SHP77 treated with DMSO at 0.1 percent for 48 hours (cell line): ENCODE measurements around the gene SMTNL1.
"Not testable (repeated sequence)": the region's sequence is repeated elsewhere in the genome, so short reads cannot be mapped to it uniquely, and the experiment has no call there.

ENCODE experiments used
- DNase-seq: peaks from one replicate; lab custom pipeline; 2025; lab: John Stamatoyannopoulos, UW

SMTNL1 gene

DNA sequence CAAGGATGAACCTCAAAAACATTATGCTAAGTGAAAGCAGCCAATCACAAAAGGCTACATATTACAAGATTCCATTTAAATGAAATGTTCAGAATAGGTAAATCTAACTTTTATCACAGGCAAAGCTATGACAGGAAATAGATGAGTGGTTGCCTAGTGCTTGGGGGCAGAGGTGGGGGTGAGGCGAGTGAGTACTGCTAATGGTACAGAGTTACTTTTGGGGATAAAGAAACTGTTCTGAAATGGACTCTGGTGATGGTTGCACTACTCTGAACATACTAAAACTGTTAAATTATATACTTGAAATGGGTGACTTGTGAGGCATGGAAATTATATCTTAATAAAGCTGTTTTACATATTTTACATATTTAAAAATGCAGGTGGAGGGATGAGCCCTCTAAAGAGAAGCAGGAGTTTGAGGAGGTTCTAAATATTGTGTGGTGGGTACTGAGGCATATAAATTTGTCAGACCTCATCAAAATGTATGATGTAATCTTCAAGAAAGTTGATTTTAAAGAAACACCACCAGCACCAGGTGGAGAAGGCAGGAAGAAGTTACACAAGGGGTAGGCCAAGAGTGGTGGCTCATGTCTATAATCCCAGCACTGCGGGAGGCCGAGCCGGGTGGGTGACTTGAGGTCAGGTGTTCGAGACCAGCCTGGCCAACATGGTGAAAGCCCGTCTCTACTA, 25.5 kb upstream of the SMTNL1 start:
- DNase-seq: no peak

DNA sequence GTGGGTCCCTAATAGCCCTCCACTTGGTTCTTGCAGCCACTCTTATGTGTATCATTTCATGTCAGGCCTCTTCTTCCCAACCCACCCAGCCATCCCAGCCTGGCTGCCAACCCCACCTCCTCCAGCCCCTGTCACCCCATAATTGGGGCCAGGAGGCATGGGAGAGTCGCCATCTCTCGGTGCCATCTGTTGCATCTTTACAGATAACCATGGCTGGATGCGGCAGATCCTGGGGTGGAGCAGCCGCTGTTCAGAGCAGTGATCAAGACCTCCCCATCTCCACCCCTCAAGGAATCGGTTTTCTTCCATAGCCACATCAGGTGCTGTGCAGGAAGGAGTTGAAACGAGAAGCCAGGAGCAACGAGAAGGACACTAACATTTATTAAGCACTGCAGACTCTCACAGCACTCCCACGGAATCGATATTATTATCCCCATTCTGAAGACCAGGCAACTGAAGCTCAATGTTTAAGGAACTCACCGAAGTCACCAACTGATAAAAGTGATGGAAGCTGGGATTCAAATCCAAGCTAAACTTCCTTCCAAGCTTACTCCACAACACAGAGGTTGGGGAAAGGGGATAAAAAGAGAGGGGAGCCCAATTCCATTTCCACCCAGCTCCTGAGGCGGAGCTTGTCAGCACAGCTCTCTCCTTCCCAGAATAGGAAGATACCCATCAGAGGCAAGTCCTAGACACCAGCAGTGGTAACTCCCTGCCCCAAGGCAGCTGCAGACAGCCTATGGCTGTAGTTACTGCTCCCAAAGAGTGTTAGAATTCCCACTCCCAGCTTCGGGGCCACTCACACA, 24.5 kb upstream of the SMTNL1 start:
- DNase-seq: no peak

DNA sequence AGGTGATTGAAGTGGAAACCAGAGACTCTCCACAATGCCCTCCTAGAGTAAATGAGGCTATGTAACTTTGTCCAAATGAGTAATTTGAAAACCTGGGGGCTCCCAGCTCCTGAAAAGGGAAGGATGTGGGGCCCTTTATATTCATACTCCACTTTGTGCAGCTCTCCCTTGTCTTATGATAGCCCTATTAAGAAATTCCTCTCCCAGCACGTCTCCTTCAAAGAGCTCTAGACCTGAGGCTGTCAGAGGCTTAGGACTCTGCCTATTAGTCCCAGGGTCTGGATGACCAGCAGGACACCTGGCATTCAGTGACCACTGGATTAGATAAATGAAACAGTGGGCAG, 24.0 kb upstream of the SMTNL1 start:
- no peak for DNase-seq

DNA sequence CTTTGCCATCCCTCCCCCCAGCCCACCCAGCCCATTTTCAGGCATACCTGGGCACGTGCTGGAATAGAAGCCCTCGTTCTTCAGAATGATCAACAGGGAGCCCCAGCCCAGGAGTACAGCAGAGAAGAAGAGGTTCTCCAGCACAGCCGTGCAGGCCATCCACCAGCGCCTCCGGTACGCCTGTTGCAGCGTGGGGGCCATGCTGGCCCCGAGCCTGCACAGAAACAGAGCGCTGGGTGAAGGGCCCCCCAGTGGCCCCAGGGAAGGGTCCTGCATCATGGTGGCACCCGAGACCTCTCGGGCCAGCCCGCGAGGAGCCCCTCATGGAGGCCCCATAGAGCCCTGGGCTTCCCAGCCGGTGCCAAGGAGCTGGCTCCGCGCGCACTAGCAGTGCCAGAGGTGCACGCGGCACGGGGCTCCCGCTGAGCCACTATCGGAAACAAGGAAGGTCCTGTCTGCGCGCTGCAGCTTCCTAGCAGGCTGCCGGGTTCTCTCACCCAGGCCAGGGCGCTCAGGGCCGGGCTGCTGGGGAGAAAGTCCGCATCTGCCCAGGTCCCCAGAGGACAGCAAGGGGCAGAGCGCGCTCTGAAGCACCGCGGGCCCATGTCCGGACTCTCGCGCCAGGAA, 23.4 kb upstream of the SMTNL1 start:
- DNase-seq: no peak

DNA sequence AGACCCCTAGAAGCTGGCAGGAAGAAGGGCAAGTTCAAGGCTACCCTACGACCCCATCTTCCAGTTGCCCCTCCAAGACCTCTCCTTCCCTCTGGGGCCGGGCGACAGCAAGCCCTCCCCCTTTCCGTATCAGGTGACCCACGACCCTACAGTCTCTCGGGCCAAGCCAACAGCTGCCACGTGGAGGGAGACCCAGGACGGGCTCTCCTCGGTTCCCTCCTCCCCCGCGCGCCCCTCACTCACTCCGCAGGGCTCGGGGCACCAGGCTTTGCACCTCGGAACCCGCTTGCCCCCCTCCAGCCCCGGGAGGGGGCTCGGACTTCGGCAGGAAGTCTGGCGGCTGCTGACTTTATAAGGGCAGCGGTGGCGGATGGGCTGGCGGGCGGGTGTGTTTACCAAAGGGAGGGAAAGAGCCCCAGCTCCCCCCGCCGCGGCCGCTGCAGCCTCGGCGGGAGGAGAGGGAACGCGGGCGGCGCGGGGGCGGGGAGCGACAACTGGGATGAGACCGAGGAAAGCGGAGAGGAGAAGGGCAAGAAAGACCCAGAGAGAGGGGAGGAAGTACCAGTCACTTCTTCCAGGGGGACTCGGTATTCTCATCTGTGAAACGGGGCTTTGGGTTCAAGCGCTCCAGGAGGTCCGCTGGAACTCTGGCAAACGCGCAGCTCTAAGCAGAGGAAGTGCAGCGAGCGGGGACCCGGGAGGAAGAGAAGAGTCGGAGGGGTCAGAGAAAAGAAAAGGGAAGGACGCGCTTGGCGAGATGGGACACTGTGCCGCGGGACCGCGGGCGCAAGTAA, 22.7 kb upstream of the SMTNL1 start:
- DNase-seq: no peak

DNA sequence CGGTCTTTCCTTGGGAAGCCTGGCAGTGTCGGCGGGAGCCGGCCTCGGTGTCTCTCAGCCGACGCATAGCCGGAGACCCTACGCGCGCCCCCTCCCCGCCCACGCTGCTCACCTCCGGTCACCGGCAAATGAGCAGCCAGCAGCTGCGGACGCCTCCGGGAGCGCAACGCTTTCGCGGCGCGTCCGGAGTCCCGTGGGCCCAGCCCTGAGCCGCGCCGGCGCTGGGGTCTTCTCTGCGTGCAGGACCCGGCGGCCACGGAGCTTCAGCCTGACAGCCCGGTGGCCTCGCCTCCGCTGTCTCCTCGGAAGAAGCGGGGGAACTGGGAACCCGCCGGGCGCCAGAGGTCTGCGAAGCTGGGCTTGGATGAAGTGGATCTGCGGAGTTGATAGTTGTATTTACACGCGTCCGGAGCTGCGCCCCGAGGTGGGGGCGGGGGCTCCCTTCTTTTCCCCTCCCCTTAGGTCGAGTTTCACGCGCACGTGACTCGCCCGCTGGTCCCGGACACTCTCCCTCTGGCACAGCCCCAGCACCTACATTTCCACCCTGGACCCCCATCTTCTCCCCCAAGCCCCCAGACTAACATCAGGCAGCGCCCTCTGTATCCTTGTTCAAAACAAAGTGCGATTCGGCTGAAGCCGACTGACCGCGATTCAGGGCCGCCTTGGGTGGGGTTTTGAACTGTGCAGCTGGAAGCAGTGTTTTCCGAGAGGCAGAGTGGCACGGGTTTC, 21.9 kb upstream of the SMTNL1 start, which contains the start of gene SLC43A1:
TSS of gene SLC43A1 (minus strand) at position 371 of the 729 bp plus-strand sequence. CDS start 1,591 bp downstream, outside the sequence.
- DNase-seq: no peak

DNA sequence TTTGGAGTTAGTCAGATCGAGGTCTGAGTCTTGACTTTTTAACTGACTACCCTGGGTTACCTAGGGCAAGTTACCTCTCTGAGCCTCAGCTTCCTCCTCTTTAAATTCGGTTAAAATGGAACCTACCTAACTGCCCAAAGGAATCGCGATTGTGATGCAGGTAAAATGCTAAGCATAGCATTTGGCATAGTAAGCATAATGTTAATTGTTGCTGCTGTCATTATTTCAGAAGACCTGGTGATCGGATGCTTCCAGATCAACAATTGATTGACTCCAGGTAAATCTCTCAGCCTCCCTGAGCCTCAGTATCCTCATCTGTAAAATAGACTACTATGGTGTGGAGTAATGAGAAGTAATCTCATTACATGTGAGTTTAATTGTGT, 21.3 kb upstream of the SMTNL1 start:
- no peak for DNase-seq

DNA sequence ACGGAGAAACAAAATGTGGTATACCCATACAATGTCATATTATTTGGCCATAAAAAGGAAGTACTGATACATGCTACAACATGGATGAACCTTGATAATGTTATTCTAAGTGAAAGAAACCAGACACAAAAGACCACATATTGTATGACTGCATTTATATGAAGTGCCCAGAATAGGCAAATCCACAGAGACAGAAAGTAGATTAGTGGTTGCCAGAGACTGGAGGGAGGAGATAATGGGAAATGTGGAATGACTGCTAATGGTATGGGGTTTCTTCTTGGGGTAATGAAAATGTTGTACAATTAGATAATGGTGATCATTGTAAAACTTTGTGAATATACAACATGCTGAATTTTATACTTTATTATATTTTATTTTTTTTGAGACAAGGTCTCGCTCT, 16.3 kb upstream of the SMTNL1 start:
- no peak for DNase-seq

DNA sequence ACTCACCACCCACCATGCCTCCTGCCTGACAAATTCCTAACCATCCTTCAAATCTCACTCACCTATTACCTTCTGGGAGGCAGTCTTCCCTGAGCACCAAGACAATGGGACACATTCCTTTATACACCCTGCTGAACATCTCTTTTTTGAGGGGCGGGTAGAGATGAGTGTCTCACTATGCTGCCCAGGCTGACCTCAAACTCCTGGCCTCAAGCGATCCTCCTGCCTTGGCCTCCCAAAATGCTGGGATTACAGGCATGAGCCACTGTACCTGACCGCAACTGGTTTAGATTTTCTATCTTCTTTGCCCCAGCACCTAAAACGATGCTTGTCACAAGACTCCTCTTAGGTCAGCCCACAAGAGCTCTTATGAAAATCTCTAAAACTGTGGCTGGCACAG, 14.0 kb upstream of the SMTNL1 start:
- no peak for DNase-seq

DNA sequence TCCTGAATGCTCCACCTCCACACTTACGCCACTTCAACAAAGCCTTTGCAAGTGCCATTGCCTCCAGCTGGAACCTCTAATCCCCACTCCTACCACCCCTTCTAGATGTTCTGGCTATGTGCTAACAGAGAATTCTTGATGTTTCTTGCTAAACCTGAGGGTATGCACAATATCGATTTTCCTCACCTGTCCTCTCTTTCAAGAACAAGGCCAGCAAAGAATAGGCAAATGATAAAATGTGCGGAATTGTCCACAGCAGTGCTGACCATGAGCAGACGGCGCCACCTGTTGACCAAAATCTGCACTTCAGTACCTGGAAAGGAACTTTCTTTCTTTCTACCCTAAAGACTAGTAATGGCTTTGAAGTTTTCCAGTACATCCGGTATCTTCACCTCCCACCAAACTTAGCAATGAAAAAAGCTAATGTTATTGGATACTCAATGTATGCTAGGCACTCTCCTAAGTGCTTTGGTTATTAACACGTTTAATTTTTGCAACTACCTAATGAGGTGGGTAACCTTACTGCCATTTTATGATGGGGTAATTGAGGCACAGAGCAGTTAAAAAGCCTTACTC, 10.3 kb upstream of the SMTNL1 start:
- DNase-seq: no peak

DNA sequence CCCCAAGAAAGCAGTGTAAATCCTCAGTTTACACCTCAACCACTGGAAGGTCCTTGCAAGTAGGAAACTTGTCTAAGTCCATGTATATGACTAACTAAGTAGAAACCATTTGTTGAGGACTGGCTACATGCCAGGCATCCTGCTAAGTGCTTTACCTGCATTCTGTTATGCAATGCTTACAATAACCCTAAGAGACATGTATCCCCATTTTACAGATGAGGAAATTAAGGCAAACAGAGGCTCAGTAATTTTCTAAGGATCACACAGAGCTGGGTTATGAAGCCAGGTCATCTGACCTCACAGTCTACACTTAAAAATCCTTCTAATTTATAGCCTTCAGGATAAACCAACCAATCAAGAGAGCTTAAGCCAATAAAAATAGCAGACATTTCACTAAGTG, 8.4 kb upstream of the SMTNL1 start:
- DNase-seq: no peak

DNA sequence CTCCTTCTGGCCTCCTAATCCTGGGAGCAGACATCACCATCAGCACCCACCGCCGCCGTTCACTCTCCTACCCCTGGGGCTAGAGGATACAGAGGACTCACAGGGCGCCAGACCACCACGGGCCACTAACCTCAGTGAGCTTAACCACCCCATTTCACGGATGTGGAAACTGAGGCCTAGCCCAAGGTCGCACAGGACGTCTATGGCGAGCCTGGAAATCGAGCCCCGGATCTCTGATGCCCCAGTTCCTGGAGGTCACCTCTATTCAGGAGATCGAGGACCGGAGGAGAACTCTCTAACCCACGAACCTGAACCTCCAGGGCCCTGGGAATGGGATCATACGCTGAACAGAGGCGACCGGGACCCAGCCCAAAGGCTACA, 7.2 kb upstream of the SMTNL1 start:
- DNase-seq: no peak

DNA sequence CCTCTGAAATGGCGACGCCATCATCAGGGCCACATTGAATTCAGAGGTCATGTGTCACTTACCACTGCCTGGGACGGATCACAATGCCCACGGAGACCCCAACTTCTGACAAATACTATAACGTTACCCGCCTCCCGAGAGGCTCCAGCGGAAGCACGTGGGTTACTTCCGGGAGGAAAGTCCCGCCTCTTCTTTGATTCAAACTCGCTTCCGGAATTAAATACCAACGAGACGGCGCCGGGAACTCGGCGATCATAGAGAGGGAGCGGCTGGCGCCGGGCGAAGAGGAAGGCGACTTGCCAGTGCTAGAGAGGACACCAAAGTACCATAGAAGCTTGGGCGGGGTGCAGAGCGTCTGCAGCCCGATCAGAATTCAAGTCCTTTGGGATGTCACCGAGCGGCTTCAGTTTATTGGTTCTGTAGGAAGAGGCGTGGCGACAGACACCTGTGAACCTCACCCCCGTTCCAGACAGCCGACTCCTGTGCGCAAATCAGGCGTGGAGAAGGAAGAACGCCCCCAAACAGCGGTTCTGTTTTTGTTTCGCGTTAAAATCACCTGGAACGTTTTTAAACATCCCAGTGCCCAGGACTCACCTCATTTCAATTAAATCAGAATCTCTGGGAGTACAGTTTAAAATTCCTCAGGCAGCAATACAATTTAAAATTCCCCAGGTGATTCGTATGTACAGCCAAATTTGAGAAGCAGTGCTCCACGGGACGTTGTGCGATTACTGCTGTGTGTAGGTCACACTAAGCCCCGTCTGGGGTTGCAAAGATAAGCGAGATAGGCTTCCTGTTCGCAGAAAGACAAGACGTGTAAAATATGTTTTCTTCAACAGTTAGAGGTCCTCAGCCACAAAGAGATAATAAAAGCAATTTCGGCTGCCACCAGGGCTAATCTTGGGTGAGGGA, 6.5 kb upstream of the SMTNL1 start, which contains the start of gene TIMM10:
TSS of gene TIMM10 (minus strand) at position 159 of the 912 bp plus-strand sequence. CDS start 565 bp downstream, outside the sequence.
- DNase-seq: peak; percentile 83

DNA sequence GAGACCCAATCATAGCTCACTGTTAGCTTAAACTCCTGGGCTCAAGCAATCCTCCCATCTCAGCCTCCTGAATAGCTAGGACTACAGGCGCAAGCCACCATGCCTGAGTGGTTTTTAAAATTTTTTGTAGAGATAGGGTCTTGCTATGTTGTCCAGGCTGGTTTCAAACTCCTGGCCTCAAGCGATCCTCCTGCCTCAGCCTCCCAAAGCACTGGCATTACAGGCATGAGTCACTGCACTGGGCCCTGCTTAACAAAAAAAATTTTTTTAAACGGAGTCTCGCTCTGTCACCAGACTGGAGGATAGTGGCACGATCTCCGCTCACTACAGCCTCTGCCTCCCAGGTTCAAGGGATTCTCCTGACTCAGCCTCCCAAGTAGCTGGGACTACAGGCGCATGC, 2.9 kb upstream of the SMTNL1 start:
- DNase-seq: not testable (repeated sequence)

DNA sequence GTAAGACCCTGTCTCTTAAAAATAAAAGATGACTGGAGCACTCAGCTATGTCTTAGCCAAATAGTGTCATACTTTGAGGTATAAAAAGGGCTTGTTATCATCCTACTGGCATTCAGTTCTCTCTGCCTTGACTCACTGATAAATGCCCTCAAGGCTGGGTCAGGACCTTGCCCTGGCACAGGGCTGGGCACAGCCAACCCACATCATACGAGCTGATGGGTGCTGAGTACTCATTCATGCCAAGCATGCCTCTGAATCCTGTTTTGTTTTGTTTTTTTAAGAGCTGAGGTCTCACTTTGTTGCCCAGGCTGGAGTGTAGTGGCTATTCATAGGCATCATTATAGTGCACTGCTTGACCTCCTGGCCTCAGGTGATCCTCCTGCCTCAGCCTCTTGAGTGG, 1.9 kb downstream of the SMTNL1 start:
- no peak for DNase-seq

DNA sequence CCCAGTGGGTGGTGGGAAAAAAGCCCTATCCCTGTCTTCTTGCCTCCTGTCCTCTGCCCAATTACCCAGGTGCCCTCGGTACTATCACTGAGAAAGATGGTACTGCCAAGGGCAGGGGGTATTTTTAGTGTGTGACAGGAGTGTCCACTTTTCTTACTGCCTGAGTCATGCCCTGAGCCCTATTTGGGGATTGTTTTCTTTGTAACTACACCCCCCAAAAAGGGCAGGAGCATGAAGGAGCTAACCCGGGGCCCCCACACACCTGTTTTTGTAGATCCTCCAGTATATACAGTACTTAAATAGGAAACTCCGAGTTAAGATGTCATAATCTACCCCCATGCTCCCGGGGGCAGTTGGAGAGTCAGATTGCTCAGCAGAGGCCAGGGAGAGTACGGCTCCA, 3.8 kb downstream of the SMTNL1 start:
- no peak for DNase-seq

DNA sequence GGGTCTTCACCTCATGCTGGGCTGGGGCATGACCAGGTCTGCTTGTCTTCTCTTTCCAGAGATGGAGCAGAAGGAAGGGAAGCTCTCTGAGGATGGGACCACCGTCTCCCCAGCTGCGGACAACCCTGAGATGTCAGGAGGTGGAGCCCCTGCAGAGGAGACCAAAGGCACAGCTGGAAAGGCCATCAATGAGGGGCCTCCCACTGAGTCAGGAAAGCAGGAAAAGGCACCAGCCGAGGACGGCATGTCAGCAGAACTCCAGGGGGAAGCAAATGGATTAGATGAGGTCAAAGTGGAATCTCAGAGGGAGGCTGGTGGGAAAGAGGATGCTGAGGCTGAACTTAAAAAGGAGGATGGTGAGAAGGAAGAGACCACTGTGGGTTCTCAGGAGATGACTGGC, 5.2 kb downstream of the SMTNL1 start:
- DNase-seq: no peak

DNA sequence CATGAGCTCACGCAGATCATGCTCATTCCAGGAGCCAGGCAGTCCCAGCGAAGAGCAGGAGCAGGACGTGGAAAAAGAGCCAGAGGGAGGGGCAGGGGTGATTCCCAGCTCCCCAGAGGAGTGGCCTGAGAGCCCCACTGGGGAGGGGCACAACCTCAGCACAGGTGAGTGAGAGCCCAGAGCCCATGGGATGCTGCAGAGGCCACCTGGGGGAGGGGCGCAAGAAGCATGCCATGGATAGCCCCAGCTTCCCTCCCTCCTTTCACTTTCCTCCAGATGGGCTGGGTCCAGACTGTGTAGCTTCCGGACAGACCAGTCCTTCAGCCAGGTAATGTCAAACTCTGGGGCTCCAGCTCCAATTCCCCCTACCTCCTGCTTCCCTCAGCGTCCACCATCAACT, 6.2 kb downstream of the SMTNL1 start:
- no peak for DNase-seq

DNA sequence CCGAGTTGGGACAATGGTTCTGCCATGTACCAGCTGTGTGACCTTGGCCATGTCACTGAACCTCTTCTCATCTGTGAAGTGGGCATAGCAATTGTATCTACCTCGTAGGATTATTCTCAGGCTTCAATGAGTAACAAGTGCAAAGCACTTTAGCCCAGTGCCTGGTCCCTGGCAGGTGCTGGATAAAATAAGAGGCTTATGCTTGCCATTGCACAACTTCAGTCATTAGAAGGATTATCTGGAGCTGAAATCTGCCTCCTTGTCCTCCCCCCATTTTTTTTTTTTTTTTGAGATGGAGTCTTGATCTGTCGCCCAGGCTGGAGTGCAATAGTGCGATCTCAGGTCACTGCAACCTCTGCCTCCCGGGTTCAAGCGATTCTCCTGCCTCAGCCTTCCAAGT, 7.2 kb downstream of the SMTNL1 start:
- no peak for DNase-seq

DNA sequence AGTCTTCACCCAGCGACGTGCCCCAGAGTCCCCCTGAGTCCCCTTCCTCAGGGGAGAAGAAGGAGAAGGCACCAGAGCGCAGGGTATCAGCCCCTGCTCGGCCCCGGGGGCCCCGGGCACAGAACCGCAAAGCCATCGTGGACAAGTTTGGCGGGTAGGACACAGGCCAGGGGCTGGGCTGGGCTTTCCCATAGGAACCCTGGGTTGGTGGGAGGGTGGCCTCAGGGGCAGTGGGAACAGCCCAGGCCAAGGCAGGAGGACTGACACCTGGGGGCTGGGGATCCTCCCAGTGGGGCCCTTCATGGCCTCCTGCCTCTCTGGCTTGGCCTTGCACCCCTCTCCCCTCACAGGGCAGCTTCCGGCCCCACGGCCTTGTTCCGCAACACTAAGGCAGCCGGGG, 8.5 kb downstream of the SMTNL1 start:
- DNase-seq: no peak
